ENCODE measurements around the gene POLR2F.

POLR2F gene

DNA sequence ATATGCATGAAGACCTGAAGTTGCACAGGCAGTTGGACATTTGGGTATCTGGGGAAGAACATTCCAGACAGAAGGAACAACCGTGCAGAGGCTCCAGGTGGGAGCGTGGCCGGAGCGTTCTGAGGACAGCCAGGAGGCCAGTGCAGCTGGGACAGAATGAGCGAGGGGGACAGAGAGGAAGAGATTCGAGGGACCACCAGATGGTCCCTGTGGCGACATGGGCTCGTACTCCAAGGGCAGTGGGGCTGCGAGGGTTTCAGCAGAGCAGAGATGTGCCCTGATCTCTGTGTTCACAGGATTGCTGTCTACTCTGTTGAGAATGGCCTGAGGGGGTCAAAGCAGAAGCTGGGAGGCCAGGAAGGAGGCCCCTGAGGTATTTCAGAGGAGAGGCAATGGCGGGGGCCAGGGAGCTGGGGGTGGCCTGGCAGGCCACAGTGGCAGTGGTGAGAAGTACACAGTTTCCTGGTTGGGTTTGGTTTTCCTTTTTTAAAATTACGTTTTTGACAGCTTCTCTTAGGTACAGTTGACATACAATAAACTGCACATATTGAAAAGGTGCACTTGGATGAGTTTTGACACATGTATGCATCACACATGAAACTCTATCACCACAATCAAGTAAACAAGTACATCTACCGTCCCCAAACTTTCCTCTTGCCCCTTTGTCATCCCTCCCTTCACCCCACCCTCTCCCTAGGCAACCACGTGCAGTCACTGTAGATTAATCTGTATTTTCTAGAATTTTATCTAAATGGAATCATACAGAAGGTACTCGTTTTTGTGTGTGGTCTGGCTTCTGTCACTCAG lies 55.7 kb downstream of the POLR2F start:
- DNase-seq: no peak

DNA sequence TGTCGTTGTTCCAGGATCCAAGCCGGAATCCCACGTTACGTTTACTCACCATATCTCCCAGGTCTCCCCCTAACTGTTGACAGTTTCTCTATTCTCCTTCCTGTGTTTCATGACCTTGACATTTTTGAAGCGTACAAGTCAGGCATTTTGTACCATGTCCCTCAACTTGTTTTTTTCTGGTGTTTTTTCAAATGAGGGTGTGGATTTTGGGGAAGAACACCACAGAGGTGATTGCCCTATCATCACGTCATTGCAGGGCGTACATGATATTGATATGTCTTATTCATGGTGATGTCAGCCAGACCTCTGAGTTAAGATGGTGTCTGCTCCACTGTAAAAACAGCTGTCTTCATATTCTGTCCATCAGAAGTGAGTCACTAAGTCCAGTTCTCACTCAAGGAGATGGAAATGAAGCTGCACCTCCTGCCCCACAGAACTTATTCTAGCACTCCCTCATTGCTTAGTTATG lies 59.1 kb downstream of the POLR2F start:
- no peak for DNase-seq

DNA sequence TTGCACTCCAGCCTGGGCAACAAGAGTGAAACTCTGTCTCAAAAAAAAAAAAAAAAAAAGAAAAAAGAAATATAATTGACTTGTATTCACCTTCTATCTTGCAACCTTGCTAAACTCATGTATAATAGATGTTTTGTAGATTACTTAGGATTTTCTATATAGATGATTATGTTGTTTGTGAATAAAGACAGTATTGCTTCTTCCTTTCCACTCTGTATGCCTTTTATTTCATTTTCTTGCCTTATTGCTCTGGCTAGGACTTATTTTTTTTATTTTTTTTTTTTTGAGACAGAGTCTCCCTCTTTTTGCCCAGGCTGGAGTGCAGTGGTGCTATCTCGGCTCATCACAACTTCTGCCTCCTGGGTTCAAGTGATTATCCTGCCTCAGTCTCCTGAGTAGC lies 60.6 kb downstream of the POLR2F start:
- no peak for DNase-seq

DNA sequence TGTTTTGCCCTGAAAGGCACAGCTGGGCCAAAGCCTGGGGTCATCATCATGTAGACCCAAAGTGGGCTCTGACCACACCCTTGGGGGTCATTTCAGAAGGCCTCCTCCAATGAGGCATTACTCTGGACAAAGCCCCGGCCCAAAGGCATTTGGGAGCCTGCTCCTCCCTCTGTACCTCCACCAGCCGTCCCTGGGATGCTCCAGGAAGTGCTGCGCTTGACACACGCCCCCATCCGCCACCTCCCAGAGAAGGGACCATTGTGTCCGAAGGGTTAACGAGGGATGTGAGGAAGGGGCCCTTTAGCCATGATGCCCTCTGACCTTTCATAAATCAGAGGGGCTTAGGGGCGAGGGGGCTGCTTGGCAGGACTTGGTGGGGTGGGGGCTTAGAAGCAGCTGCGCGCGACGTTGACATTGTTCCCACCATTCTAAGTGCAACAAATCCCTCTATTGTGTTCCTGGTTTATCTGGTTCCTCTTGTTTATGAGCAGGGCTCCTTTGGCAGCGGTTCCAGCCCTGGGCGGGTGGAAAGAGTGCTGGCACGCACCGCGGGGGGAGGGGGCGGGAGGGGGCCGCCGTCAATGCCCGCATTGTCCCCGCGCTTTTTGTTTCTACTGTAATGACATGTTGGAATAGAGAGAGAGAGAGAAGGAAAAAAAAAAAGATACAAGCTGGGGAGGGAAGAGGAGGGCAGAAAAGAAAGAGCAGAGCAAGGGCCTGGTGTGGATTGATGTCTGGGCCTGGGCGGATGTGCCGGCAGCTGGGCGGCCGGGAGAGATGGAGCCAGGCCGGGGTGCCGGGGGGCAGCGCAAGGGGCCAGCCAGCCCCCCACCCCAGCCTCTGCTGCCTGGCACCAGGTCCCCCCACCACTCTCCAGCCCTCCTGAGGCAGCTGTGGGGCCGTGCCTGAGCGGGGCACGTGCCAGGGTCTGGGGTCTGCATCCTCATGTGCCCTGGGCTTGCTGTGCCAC lies 63.0 kb downstream of the POLR2F start:
- DNase-seq: no peak

DNA sequence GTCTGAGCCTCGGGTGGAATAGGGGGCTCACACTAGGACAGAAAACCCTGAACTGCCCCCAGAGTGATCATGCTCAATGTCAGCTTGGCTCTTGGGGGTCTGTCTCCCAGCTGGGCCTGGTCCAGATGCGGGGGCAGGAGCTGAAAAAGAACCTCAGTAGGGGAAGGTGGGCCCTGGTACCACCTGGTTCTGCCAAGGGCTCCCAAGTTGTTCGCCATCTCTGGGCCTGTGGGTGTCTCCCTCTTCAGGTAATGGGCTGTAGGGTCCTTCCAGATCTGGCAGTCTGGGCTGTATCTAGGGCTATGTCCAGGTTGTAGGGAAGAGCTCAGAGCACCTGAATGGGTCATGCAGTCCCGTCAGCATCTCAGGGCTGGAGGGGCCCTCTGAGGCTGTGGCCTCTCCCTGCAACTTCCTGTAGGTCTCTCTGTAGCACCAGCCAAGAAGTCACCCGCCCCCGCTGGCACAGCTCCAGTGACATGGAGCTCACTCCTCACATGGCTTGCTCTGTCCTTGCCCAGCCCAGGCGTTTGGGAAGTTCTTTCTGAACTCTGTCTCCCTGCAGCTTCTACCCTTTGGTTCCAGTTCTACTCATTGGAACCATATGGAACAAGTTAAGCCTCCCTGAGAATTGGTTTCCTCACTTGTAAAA lies 63.9 kb downstream of the POLR2F start:
- no peak for DNase-seq

DNA sequence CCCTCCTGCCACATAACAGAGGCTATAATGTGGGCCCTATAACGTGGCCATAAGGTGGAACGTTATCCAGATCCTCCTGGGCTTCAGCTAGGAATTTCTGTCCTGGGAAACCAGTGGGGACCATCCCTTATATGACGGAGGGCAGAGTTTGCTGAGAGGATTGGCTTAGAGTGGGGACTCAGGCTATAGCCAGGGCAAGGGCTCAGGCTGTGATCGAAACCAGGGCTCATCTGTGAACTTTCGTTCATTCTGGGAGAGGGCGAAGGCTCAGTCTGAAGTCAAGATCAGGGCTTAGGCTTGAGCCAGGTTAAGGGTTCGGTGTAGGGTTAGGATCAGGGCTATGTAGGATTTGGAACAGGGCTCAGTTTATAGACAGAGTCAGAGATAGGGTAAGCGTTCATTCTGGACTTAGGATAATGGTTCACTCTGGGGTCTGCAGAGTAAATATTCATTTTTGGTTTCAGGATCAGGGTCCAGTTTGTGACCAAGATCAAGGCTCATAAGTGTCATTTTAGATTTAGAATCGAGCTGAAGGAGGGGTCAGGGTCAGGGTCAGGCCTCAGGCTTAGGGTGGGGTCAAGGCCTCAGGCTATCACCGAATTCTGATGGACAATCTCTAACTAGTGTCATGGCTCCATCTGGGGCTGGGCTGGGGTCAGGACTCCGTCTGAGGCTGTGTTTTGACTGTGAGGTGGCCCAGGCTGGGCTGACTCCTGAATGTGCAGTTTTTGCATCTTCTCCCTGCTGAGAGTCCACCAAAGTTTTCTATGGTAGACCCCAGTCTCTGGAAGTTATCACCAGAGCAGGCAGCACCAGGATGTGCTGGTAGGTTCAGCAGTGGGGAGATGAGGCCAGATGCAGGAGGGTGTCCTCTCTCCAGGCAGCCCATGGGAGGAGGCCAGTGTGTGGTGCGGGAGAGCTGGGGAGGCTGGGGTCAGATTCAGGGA lies 64.7 kb downstream of the POLR2F start:
- no peak for DNase-seq
